SK-MEL-5 (cell line): ENCODE measurements around the gene WDR89. TPM values are rescaled to one million over a fixed set of nuclear protein-coding genes. Genes with fewer than 3 reads are reported as not detected.

Experiments
- DNase-seq: peaks from one replicate; pipeline ENCODE4 v3.0.0-alpha.2; 2016; ENCODE audit warnings: low read depth, low spot score
- in situ Hi-C: cut with HindIII; loops from 2 replicates; pipeline ENCODE4 v1.10.0; 2016; ENCODE audit warnings: low sequenced_read_pairs, high pct_unique_total_duplicates, low pct_unique_long_range_greater_than_20kb
- polyA plus RNA-seq, 2 experiments: library from polyadenylated mRNA; depleted of rRNA; stranded (reverse); fragments of >200 nt; gene quantifications; 2 replicates each; pipeline ENCODE4 v1.2.3, GENCODE V29; 2015
- total RNA-seq: library from RNA; depleted of rRNA; stranded (reverse); fragments of >200 nt; shearing (Covaris generic); gene quantifications from 2 replicates; pipeline ENCODE4 v1.2.3, GENCODE V29; 2014; rRNA removed

WDR89 gene, protein sequence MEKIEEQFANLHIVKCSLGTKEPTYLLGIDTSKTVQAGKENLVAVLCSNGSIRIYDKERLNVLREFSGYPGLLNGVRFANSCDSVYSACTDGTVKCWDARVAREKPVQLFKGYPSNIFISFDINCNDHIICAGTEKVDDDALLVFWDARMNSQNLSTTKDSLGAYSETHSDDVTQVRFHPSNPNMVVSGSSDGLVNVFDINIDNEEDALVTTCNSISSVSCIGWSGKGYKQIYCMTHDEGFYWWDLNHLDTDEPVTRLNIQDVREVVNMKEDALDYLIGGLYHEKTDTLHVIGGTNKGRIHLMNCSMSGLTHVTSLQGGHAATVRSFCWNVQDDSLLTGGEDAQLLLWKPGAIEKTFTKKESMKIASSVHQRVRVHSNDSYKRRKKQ
- 14.4 and 14.5 TPM in 2 replicates for total RNA-seq
- polyA plus RNA-seq (2015; cell fraction: cytosol; rRNA removed) = 5.0 and 6.9 TPM in 2 replicates
- 7.4 and 10.7 TPM in 2 replicates for polyA plus RNA-seq (2015; cell fraction: nucleus; rRNA removed)

DNA sequence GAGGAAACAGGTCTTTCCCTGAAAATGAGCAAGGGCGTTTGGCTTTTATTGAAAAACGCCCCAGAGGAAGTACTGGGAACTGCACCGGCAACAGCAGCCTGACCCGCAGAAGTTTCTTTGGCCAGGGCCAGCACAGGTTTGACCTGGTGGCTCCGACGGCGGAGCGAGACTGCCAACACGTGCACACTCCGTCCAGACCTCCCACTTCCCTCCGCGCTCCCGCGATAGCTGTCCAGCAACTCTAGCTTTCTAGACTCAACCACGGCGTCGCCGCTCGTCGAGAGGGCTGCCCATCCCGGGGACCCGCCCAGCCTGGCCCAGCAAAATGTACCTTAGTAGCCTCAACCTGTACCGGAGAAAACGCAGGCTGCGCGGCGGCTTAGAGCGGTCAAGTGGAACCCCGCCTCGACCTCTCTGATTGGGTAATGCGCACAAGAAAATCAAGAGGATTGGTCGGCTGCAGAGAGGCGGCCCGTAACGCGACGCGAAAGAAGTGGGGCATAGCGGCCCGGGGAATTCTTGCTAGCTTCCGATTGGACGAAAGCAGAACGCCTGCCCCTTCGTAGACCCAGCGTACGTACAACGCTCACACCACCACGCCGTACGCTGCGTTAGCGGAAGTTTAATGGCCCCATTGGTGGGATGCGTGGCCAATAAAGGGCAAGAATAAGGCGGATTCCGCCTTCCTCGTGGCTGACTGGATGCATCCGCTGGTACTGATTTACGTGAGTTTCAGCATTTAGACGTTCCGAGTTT lies at the start of gene WDR89:
TSS of gene WDR89 (minus strand) at position 399 of the 756 bp plus-strand sequence. CDS start 41,929 bp downstream, outside the sequence.
- in situ Hi-C loops = no loop called here
- DNase-seq = peak; percentile 99

DNA sequence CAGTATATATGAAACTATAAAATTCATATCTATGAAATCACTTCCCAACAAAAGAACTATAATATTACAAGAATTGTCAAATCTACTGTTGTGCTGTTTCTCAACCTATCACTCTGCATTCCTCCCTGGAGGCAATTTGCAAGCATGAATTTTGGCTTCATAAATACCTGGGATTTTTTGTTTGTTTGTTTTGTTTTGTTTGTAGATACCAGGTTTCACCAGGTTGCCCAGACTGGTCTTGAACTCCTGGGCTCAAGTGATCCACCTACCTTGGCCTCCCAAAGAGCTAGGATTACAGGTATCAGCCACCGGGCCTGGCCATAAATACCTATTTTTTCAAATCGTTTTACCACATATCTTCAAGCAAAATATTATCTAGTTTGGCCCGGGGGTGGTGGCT lies 47.5 kb upstream of the WDR89 start:
- no peak for DNase-seq
- in situ Hi-C loops = no loop called here

DNA sequence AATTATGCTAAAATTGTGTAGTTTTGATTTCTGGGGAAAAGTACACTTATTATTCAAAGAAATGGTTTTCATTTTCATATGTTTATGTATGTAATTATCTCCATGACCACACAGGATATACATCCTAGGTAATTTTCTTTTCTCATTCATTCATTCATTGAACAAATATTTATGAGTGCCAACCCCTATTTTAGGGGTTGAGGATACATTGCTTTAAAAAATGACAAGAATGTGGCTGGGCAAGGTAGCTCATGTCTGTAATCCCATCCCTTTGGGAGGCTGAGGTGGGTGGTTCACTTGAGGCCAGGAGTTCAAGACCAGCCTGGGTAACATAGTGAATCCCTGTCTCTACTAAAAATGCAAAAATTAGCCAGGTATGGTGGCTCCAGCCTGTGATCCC lies 45.3 kb upstream of the WDR89 start:
- no peak for DNase-seq
- in situ Hi-C loops = no loop called here

DNA sequence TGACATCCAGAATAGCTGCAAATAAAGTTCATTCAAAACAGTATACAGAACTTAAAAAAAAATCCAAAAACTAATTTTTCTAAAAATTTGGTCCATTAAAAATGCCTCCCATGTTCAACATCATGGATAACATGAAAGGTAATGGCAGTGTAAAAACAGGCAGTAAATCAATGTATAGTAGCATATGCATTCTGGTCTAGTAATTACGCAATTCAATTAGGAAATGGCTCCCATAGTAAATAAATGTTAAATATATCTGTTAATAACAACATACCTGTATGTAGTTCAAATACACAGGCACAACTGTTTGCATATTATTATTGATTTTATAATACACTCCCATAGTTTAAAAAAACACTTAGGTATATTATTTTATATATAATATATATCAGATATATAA lies 43.7 kb upstream of the WDR89 start:
- no peak for DNase-seq
- in situ Hi-C loops = no loop called here

DNA sequence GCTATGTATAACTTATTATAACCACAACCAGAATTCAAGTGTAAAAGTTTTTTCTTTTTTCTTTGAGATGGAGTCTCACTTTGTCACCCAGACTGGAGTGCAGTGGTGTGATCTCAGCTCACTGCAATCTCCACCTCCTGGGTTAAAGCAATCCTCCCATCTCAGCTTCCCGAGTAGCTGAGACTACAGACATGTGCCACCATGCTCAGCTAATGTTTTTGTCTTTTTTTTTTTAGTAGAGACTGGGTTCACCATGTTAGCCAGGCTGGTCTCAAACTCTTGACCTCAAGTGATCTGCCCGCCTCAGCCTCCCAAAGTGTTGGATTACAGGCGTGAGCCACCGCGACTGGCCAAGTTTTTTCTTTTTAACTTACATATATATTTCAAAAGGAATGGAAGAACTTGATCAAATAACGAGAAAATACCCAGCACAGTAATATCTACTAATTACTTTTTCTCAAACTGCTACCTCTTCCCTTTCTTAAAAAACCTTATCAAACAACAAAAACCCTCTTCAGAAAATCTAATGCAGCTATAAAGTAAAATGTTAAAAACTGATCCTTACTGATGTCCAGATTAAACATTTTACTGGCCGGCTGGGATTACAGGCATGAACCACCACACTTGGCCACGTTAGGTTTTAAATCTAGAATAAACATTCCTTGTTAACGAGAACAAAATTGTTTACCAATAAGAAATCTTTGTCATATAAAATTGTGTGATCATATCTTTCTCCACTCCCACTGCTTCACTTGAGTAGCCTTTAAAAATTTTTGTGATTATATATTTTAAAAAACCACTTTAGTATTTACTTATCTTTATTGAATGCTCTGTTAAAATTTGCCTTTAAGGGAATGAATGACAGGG lies 41.3 kb upstream of the WDR89 start:
- in situ Hi-C loops = no loop called here
- no peak for DNase-seq

DNA sequence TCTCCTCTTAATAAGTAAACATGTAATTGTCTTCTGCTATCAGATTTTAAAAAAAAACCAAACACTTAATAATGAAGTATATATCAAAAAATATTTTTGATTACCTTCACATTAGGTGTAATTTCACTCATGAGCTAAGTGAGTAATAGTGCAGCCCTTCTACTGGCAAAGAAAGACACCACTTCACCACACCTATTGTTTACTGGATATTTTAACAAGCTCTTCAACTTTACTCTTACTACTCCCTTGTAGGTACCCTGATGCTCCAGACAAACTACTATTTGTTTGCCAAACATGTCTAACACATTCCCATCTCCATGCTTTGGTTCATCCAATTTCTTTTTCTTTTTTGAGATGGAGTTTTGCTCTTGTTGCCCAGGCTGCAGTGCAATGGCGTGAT lies 36.9 kb upstream of the WDR89 start:
- no peak for DNase-seq
- in situ Hi-C loops = no loop called here

DNA sequence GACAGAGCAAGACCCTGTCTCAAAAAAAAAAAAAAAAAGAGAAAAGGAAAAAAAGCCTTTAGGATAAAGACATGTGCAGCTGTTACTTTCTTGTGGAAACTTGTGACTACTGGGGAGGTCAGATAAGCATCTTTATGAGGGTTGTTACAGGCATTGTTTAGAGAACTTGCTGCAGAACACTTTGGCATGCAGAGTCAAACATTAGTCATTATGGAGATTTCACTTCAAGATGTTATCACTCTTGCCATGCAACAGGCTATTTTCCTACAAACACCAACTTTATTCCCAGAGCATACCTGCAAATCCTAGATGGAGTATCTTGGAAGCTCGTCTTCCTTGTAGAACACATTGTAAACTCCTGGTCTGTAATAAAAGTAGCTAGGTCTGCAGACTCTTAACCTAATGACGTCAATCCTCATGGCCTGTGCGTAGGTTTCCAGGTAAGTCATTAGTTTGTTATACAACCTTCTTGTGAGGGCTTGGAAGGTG lies 36.3 kb upstream of the WDR89 start:
- in situ Hi-C loops = no loop called here
- no peak for DNase-seq

DNA sequence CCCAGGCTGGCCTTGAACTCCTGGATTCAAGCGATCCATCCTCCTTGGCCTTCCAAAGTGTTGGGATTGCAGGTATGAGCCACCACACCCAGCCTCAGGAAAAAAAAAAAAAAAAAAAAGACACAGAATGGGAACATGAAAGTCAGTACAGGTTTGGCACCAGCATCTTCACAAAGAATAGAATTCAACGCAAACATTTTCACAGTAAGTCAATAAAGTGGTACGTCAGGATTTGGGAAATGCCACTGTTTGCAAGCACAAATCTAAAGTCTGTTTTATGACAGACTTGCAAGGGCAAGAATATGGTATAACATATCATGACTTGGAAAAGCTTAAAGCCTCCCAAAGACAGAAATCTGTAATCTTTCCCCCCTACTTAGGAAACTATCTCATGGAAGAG lies 34.9 kb upstream of the WDR89 start:
- in situ Hi-C loops = no loop called here
- no peak for DNase-seq

DNA sequence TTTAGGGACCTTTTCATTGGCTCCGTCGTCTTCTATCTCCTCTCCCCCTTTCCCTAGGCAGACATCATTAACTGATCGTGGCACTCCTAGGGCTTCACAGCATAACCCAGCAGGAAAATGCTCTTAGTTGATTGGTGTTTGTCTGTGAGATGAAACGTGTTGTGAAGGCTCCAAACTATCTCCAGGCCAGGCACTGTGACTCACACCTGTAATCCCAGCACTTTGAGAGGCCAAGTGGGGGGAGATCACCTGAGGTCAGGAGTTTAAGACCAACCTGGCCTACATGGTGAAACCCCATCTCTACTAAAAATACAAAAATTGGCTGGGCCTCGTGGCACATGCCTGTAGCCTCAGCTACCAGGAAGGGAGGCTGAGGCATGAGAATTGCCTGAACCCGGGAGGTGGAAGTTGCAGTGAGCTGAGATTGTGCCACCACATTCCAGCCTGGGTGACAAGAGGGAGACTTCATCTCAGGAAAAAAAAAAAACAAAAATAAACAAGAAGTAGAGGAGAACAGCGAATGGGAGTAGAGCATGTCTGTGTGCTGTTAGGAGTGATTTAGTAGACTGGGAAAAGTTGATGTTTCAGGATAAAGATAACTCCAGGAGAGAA lies 32.3 kb upstream of the WDR89 start:
- in situ Hi-C loops = no loop called here
- no peak for DNase-seq

DNA sequence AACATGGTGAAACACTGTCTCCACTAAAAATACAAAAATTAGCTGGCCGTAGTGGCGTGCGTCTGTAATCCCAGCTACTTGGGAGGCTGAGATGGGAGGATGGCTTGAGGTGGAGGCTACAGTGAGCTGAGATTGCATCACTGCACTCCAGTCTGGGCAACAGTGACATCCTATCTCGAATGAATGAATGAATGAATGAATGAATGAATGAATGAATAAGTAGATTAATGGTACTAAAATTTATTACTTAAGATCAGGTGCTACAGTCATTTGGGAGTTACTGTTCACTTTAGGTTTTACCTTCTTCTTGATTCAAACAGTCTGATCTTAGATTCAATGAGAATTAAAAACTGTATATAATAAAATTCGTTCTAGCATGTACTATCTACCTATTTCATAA lies 31.6 kb upstream of the WDR89 start:
- in situ Hi-C loops = no loop called here
- DNase-seq = no peak

DNA sequence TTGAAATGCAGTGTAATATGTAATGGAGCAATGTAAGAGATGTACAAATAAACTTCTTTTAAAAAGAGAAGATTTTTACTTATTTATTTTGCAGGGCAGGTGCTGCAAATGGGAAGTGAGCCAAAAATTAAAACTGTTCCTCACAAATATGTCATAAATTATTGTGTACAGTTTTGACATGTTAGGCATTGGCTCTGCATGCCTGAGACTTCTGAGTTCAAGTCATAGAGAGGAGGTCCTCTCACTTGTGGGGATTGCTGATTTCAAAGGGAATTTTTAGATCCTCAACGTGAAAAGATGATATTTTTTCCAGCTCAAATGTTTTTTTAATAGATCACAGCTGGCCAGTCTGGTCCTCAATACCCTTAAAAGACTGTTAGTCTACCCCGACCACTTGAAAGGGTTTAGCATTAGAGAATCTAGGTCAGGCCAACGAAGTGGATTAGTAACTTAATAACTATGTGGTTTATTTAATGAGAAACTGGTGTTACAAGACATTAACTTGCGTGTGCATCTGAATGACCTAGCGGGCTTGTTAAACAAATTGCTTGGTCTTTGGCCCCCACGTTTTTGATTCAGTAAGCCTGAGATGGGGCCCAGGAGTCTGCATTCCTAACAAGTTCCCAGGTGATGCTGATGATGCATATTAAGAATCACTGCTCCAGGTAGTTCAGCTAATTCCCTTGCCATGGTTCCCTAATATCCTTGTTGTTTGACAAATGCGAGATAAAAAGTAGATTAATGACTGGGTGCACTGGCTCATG lies 30.9 kb upstream of the WDR89 start:
- in situ Hi-C loops = no loop called here
- DNase-seq = no peak

DNA sequence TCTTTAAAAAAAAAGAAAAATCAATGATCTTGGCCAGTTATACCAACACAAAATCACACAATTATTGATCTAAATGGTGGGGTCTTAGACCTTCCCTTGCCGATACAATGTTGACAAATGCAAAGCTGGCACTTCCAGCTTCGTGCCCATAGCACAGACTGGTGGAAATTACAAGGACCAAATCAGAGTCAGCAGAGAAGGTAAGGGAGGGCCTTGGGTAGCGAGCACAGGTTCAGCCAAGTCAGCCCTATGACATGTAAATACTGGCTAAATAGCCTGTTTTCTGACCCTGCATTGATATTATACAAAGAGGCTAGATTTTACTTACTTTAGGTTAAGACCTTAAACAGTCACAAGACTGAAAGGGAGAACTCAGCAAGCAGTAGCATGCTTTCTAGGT lies 30.3 kb upstream of the WDR89 start:
- no peak for DNase-seq
- in situ Hi-C loops = no loop called here

DNA sequence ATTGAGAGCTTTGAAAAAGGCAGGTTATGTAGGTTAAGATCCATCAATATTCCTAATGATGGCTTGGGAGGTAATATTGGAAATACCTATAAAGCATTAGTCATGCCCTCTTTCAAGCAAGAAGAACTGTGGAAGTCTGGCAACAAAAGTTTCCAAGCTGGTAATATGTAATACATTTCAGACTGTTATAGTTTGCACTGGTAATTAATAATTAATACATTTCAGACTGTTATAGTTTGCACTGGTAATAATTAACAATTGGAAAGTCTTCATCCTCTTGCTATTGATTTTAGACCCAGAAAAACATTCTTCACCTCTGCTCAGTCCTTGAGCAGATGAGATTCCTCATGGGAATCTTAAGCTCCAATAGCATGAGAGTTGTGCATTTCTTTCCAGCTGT lies 29.0 kb upstream of the WDR89 start:
- in situ Hi-C loops = no loop called here

DNA sequence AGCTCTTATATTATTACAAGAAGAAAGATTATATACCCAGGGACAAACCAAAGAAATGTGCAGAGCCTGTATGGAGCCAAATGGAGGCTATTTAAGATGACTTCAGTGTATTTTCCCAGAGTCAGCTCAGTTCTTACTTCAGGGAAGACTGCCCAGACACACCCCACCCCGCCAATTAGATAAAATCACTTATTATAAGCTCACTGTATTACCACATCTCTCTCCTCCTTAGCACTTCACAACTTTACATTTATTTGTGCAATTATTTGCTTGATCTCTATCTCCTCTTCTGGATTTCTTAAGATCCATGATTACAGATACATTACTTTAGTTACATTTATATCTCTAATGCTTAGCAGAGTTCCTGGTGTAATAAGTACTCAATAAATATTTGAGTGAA lies 24.7 kb upstream of the WDR89 start:
- no peak for DNase-seq
- in situ Hi-C loops = no loop called here

More for the DNA sequence above, 29.0 kb upstream of the WDR89 start:
- DNase-seq = no peak

DNA sequence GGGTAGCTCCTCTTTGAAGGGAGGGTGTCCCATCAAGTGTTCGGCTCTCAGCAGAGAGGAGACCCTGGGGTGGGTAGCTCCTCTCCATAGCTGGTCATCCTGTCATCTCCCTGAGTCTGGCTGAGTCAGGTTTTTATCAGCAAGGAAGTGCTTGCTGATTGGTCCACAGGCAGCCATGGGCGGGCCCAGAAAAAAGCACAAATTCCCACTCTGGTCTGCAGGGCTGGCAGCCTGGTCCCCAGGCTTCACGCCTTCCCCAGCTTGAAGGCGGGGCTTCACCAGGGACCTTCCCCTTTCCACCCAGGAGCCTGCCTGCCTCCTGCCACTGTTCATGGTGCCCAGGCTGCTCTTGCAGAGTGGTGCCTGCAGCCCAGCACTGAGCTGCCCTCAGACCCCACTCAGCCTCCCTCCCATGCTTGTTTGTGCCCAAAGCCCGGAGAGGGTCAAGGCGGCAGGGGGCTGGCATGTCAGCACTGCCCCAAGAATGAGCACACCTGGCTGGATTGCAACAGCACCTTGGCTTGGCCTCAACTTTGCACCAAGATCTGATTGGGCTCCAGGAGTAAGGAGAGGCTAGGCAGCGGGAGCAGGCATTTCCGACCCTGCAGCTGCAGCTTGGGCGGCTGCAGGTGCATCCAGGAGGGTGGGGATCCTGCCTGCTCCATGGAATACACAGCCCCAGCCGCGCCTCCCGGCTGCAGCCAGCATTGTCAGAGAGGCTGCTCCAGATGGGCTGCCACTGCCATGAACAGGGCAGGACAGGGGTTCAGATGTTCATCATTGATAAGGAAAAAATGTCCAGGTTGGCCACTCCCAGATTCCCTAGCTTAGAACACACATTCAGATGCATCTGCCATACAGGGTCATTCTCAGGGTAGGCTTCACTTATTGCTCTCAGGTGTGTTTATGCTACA lies 22.0 kb upstream of the WDR89 start:
- in situ Hi-C loops = no loop called here
- peak; percentile 5 for DNase-seq

DNA sequence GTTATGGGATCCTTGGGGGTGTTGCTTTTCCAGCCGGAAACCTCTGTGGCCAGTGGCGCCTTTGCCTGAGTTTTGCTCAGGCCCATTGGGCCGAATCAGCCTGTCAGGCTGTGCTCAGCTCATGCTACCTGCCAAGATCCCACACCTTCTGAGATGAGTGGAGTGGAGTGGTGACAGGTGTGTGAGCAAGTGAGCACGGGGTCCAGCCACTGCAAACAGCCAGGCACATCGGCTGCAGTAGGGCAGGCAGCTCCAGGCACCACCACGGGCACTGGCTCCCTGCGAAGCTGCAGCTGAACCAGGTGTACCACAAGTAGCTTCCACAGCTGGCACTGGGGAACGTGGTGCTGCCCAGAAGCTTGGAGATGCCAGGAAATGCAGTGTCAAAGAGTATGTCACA lies 21.1 kb upstream of the WDR89 start:
- DNase-seq = no peak
- in situ Hi-C loops = no loop called here
